Renal cortical epithelial cell (primary cell): Measurements from ENCODE around the gene MMS22L. TPM values are rescaled to one million over a fixed set of nuclear protein-coding genes. Genes with fewer than 3 reads are reported as not detected.
A peak's percentile ranks its signal among the peaks of the same experiment; 100 is the strongest.
"Not testable (repeated sequence)": the region's sequence is repeated elsewhere in the genome, so short reads cannot be mapped to it uniquely, and the experiment has no call there.

Experiments used
- DNase-seq: peaks from one replicate; pipeline ENCODE4 v3.0.0-alpha.2; 2011; ENCODE audit warnings: low read depth
- total RNA-seq: library from RNA; depleted of rRNA; stranded (reverse); fragments of >200 nt; gene quantifications from 2 replicates; pipeline ENCODE4 v1.2.3, GENCODE V29; 2014

MMS22L gene
- total RNA-seq, 1 donor from 2014 or later, result 76.3 TPM

- DNase-seq, result no peak
Measured at GRCh38 chr6:97222903-97223302, 60.1 kb downstream of the MMS22L start.

- no peak for DNase-seq
Measured at GRCh38 chr6:97218912-97219311, 64.1 kb downstream of the MMS22L start.

- DNase-seq, result peak; percentile 70
Measured at GRCh38 chr6:97215157-97215769, 67.8 kb downstream of the MMS22L start.

GRCh38 chr6:97214671-97215070 is 68.3 kb downstream of the MMS22L start:
- DNase-seq, result no peak

GRCh38 chr6:97207383-97207782 is 75.6 kb downstream of the MMS22L start:
- no peak for DNase-seq

- no peak for DNase-seq
Measured at GRCh38 chr6:97205966-97206365, 77.0 kb downstream of the MMS22L start.

DNA sequence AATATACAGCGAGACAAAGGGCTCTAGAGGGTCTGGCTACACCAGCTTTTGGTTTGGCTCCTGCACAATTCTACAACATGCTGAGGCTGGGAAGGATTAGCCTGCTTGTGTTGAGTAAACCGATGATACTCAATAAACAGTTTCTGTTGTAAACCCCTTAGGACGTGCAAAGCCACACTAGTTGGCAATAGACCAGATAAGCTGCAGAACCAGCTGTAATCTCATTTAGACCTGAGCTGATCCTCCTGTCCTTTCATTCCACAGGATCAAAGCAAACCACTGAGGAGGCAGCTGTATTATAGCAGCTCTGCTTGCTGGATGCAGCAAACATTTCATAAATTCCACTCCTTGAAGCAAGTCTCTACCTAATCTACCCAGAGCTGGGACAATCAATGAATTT is 79.7 kb downstream of the MMS22L start:
- no peak for DNase-seq

DNA sequence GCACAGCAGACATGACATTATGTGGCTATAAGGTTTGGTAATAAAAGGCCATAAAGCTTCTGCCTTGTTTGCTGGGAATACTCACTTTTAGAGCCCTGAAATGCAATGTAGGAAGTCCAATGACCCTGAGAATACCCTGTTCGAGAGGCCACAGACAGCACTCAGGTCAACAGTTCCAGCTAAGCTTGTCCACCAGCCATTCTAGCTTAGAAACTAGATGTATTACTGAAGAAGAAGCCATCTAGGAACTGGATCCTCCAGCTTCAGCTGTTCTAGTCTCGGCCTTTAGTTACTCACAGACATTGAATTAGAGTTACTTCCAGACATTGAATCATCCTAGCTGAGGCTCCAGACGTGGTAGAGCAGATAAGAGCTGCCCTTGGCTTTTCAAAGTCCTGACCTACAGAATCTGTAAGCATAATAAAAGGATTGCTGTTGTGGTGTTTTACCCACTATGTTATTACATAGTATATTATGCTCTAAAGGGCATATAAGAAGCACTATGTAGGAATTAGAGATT is 84.9 kb downstream of the MMS22L start:
- DNase-seq, result no peak

DNA sequence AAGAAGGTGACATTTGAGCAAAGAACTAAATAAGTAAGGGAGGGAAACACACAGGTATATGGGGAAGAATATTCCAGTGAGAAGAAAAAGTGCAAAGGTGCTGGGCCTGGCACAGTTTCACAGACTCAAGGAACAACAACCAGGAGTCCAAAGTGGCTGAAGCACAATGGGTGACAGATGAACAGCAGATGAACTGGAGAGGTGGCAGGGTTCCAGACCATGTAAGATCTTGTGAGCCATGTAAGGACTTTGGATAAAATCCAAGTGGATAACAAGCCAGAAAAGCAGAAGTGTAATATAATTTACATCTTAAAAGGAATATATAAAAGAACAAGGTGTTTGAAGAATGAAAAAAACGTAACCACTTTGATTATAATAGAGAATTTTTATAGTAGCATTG is 87.9 kb downstream of the MMS22L start:
- peak; percentile 27 for DNase-seq

- no peak for DNase-seq
Measured at GRCh38 chr6:97189767-97190166, 93.2 kb downstream of the MMS22L start.

DNA sequence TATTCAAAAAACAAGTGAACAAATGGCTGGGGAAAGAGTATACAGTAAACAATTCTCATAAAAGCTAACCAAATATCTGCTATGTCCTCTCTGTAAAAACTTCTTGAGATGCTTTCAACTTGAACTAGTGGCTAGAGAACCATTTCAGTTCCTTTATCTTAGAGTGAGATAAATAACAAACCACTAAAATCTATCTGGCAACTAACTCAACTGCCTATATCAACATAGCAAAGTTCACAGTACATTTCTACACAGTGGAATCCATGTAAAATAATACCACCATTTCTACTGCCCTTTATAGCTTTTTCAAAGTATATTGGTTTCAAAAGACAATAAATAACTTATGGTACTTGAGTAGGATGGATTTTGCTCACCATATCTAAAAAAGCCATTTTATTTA is 95.1 kb downstream of the MMS22L start:
- DNase-seq, result no peak

DNA sequence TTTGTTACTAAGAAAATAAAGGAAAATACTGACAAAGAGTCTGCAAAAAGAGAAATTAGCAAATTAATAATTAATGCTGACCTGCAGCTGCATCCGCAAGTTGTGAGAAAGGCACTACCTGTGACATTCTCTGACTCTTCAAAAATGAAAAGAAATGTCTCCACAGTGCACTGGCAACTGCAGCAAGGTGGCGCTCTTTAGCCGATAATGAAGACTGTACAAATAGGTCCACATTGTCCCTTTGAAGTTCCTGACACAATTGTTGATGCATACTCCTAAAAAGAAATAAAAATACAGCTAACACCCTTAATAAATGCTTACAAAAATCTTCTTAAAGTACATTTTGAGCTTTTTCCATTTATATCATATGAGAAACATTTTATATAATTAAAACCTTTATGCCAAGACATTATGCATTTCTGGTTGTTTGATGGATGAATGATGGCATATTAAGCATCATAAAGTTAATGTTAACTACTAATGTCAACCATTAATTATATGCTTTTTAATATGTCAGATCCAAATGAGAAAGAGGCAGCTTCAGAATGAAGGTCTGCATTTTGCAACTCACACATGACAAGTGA is 96.5 kb downstream of the MMS22L start:
- peak; percentile 65 for DNase-seq

GRCh38 chr6:97177905-97178304 is 105.1 kb downstream of the MMS22L start:
- peak; percentile 42 for DNase-seq

DNA sequence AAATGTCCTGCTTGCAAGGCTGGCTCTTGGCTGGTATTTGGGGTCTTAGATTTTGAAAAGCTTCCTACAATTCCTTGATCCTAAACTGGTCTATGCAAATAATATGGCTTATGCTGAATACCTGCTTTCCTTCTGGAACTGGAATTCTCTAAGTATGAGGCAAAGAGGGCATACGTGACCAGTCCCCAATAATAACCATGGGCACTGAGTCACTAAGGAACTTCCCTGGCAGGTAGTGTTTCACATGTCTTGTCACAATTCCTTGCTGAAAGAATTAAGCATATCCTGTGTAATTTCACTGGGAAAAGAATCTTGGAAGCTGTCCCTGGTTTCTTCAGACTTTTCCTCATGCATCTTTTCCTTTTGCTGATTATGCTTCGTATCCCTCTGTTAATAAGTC is 106.5 kb downstream of the MMS22L start:
- DNase-seq, result no peak

GRCh38 chr6:97175806-97176205 is 107.2 kb downstream of the MMS22L start:
- no peak for DNase-seq

DNA sequence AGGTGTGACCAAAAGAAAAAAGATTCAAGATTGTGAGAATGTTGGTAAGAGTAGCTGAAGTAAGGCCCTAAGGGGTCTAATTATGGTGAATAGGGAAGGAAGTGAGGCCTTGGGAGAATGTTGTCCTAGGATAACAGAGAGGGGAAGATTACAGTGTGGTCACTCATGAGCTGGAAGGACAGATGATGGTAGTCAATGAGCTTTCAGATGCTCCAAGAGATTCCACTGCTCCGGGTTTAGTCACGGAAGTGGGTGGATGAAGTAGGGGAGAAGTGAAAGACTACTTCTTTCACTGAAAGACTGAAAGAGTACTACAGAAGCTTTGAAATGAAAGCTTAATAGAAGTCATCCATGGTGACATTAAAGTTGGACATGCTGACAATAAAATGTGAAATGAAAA is 108.5 kb downstream of the MMS22L start:
- DNase-seq, result no peak

DNA sequence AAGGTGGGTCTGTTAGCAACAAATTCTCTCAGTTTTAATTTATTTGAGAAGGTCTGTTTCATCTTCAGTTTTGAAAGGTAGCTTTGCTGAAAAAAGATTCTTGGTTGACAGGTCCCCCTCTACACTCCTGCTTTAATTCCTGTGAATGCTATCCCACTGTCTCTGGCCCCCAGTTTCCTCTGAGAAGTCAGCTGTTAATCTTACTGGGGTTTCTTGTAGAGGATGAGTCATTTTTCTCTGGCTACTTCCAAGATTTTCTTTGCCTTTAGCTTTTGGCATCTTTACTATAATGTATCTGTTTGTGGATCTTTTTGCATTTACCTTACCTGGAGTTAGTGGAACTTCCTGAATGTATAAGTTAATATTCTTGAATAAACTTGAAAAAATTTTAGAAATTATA is 122.7 kb downstream of the MMS22L start:
- DNase-seq, result peak; percentile 11

GRCh38 chr6:97155447-97155846 is 127.6 kb downstream of the MMS22L start:
- not testable (repeated sequence) for DNase-seq

GRCh38 chr6:97154015-97154414 is 129.0 kb downstream of the MMS22L start:
- DNase-seq, result no peak

DNA sequence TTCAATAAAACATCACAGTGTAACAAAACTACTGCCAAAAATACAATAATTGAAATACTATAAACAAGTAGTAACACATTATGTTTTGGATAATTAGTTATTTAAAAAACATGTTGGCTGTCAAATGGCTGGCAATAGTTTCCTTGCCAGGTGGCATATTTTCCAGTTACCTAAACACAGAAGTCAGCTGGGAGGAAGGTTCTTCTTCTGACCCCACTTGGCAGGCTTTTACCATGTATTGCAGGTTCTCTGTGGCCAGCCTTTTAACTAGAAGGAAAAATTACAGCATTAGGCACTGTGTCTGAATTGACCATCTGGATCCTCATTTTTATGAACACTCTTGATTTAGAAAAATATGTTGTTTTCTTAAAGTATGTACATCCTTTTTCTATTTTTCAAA is 131.4 kb downstream of the MMS22L start:
- DNase-seq, result no peak

DNA sequence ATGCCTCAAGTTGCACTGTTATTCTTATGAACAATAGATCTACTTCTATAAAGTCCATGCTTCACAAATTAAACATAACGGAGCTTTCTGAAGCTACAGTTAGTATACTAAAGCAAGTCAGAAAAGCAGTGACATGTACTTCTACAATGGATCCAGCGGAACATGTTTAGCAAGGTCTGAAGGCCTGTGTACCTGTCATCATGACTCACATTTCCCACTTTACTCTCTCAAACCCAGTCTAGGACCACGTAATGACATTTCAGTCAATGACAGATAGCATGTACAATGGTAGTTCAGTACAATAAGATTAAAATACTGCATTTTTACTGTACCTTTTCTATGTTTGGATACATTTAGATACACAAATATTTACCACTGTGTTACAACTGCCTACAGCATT is 132.1 kb downstream of the MMS22L start:
- DNase-seq, result no peak

DNA sequence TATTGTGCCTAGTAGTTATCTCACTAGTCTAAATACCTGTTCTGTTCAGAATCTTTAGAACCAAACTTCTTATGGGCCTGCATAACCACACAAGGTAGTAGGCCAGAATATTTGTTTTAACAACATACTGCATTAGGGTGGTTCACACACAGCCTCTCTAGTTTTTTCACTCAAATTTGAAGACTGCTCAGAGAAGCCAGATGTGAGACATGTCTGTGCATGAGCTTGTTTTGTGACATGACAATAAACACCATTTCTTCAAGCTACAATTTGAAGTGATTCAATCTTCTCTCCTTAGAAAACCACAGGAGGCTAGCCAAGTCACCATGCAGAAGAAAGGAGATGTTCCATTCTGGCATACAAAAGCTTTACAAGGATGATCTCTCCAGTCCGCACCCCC is 135.6 kb downstream of the MMS22L start:
- no peak for DNase-seq

DNA sequence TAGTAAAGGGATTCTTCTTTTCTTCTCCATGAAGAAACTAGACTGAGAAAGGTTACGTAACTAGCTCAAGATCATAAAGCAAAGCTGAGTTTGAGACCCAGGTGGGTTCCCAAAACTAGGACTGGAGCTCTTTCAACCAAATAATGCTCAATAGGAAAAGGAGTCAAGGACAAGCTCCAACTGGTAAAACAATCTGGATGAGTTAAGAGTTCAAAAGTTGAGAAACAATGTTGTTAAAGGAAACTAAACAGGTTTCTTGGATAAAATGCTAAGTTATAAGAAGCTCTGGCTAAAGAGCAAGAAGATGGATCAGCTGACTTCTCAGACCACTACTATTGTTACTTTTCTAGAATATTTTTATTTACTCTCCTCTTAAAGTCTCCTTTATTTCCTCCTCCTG is 137.3 kb downstream of the MMS22L start:
- no peak for DNase-seq

DNA sequence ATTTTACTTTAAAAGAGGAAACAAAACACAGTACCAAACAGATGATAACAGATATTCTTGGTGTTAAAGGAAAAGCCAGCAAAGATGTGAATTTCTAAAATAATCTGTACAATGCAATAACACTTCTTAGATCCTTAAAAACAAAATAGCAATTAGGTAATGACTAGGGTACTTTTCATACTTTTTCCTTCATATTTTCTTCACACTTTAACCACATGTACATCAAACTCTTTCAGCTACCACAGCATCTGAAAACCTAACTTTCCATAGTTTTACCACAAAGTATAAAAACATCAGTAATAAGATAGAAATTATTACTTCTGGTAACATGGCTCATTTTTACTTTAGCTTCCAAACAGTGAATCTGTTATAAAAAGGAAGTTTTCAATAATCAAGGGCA is 141.3 kb downstream of the MMS22L start:
- no peak for DNase-seq
